SW 1271 (cell line): Measurements from ENCODE around the gene TET2.
"Not testable (repeated sequence)": the region's sequence is repeated elsewhere in the genome, so short reads cannot be mapped to it uniquely, and the experiment has no call there.

Experiments used
- DNase-seq, 2 experiments: peaks; one replicate each; lab custom pipeline; 2025; lab: John Stamatoyannopoulos, UW

TET2 gene

DNA sequence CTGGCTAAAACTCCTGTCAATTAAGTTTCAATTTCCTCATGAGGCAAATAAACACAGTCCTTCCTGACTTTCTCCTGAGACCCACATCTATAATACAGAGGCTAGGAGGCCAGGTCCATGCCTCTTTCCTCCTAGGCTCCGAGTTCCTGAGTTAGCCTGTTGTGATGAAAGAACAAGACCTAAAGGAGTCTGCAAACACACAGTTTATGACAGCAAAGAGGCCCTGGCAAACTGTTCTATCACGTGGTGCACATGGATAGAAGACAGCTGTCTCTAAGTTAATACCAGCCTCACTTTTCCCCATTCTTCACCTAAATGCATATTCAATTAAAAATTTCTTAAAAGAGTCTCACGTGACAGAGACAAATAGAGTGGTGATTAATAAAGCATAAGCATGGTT lies 145.2 kb downstream of the TET2 start:
- no peak for DNase-seq

DNA sequence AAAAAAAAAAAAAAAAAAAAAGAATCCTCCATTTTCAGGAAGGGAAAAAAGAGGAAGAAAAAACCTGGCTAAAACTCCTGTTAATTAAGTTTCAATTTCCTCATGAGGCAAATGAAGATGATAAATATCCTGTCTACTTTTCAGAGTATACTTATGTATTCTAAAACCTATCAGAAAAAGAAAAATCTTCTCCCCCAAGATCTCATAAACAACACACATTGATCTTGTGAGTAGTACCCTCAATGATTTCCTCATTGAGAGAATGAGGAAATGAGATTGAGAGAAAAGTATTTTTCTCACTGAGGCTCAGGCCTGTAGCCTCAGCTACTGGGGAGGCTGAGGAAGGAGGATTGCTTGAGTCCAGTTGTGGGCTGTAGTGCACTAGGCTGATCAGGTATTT lies 146.7 kb downstream of the TET2 start:
- DNase-seq: no peak

DNA sequence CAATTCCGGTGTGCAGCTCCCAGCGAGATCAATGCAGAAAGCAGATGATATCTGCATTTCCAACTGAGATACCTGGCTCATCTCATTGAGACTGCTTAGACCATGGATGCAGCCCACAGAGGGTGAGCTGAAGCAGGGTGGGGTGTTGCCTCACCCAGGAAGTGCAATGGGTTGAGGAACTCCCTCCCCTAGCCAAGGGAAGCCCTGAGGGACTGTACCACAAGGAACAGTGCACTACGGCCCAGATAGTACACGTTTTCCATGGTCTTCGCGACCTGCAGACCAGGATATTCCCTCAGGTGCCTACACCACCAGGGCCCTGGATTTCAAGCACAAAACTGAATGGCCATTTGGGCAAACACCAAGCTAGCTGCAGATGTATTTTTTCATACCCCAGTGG lies 150.0 kb downstream of the TET2 start:
- DNase-seq: no peak

DNA sequence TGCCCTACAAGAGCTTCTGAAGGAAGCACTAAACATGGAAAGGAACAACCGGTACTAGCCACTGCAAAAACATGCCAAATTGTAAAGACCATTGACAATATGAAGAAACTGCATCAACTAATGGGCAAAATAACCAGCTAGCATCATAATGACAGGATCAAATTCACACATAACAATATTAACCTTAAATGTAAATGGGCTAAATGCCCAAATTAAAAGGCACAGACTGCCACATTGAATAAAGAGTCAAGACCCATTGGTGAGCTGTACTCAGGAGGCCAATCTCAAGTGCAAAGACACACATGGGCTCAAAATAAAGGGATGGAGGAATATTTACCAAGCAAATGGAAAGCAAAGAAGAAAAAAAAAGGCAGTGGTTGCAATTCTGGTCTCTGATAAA lies 152.4 kb downstream of the TET2 start:
- DNase-seq: not testable (repeated sequence)

DNA sequence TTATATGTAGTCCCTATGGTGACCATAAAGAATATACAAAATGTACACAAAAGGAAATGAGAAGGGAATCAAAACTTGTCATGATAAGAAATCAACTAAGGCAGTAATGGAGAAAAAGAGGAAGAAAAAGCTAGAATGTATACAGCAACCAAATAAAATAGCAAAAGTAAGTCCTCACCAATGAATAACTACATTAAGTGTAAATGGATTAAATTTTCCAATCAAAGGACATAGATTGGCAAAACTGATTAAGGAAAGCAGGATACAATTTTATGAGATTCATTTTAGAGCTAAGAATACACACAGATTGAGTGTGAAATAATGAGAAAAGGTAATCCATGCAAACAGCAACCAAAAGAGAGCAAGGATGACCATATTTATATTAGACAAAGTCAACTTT lies 157.4 kb downstream of the TET2 start:
- DNase-seq: no peak

DNA sequence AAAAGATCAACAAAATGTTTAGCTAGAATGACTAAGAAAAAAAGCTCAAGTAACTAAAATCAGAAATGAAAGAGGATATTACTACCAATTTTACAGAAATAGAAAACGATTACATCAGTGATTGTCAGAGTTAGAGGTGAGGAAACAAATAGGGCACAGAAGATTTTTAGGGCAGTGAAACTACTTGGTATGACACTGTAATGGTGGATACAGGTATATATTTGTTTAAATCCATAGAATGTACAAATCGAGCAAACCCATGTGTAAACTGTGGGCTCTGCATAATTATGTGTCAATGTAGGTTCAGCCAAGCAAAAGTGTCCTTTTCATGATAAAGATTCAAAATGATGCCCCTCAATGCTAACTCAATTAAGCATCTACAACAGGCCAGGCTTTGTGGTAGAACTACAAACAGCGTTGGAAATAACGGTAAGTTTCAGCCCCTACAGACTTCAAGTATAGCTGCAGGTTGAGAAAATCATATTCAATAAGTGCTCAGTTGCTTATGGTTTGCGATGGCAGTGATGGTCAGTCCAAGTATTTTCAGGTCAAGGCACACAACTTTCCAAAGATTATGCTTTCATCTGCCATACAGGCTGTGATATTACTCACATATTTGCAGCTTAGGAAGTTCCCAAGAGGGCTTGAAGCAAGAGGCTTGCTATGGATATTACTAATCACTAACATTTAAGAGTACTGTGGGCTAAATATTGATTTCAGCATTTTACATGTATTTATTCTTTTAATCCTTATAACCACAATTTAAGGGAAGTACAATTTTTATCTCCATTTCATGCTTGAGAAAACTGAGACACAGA lies 158.6 kb downstream of the TET2 start:
- DNase-seq: no peak

DNA sequence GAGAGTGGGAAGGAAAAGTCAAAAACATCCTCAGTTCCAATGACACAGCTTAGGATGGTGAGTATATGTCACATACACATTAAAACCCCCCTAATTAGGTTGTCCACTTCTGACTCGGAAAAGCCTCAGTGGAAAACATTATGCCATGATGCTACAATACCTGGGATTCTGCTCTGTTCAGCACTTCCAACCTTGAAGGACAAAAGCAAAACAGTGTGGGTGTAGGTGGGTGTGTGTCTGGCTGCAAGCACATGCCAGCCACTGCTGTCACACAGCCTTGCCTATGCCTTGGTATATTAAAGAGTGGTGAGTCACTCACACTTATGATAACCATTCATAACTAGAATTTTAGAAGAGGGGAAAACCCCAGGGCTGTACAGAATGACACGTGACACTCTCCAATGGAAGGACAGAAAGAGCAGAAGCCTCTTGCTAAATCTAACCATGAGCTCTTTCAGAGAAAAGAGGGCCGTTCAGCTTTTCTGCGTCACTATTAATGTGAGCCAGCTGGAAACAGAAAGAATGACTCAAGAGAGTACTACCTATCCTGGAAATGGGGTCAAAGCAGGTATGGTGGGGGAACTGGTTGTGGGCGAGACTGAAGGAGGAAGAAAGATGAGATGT lies 159.6 kb downstream of the TET2 start:
- no peak for DNase-seq

DNA sequence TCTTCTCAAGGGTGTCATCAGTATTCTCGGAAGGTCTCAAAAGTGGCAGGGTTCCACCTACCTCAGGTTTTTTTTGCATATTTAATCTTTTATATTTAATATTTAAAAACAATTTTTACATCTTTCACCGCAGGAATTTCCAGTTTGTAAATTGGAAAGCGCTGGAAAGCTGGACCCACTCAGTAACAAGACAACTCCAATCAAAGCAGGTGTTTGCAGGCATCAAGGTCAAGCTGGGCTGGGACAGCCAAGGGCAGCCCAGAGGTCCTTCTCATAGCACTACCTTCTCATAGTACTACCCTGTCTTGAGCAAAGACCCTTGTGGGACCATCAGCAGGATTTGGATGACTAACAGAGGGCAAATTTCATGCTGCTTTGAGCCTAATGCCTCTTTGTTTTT lies 160.1 kb downstream of the TET2 start:
- no peak for DNase-seq

DNA sequence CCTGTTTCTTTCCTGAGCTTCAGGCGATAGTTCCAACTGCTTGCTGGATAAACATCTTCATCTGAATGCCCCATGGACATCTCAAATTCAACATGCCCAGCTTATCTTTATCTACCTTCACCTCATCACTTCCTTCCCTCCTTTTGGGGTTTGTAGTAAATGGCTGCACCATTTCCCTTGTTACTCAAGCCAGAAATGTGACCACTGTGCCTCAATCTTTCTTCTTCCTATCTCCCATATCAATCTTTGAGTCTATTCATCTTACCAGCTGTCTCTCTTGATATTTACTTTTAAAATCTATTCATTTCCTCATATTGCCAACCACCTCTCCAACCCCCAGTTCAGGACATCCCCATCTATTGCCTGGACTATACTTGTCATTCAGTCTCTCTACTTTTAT lies 171.8 kb downstream of the TET2 start:
- DNase-seq: no peak

DNA sequence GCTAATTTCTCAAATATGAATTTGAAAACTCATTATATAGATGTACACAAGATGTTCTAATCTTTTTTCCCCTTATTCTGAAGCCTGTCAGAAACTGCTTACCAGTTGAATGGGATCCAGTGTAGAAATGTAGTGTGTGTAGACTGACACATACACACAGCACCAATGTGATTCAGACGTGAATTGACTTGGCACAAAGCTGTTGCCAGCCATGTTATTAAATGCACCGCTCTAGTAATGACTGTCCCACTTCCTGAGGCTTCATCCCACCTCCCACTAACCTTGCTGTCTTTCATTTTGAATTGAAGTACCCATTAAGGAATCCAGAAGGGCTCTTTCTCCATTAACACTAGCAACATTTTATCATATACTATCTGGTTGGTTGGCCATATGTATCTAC lies 180.5 kb downstream of the TET2 start:
- no peak for DNase-seq

DNA sequence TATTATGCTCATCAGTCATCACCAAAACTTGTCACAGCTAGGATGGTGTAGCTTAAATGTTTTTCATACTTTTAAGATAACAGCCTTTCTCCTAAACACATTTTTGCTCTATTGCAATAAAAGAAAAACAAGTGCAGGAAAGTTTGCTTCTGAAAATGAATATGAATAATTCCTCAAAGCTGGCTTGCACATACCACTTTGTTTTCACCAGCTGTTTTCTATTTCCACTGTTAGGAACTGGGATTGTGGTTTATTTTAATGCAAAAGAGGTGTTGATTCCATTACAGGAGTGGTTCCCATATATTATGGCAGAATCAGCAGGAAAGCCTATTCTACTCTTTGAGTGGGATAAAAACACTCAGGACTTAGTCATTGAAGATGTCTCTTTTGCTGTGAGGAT lies 181.3 kb downstream of the TET2 start:
- DNase-seq: no peak

DNA sequence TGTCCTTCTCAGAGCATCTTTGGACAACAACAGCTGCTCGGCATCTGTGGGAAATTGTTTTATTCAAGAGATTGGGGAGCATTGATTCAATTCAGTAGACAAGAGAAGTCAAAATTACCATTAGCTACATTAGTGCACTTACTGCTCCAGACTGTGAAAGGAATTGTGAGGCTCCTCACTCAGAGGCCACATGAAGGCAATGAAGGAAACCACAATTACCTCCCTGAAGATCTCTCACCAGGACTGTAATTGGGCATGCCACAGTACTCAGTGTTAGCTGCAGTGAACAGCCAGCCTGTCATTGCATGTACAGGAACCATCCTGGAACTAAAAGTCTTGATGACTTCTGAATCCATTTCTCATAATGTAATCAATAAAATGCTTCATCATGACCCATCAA lies 182.4 kb downstream of the TET2 start:
- DNase-seq: no peak
